Gastrocnemius medialis (tissue), 4 donors: ENCODE results near the gene ZFC3H1. TPM values are rescaled to one million over a fixed set of nuclear protein-coding genes. Genes with fewer than 3 reads are reported as not detected.

Experiments
- ATAC-seq, 2 donors: fragments of 150-250 bp; one replicate each; pipeline ENCODE4 v1.9.1; 2016
- DNase-seq, 2 donors: peaks; one replicate each; pipeline ENCODE4 v3.0.0-alpha.2; 2019
- H3K27ac ChIP-seq, 4 donors: fragments of 200-600 bp; sonication (generic); 1 replicate in 1 of 4; 2 replicates in 3 of 4; pipeline ENCODE4 v1.5.1; 2016 to 2018; ENCODE audit warnings: mild to moderate bottlenecking in 2 of 4, moderate library complexity in 1 of 4
- H3K27me3 ChIP-seq, 3 donors: fragments of 200-600 bp; sonication (generic) in 2 of 3; 1 replicate in 1 of 3; 2 replicates in 2 of 3; pipeline versions ENCODE4 v1.5.1 to v1.6.0; 2016 to 2019; ENCODE audit warnings: mild to moderate bottlenecking in 1 of 3, moderate library complexity in 1 of 3
- H3K36me3 ChIP-seq, 2 donors: fragments of 200-600 bp; sonication (generic) in 1 of 2; one replicate each; pipeline ENCODE4 v1.5.1; 2017 to 2018
- H3K4me1 ChIP-seq, 2 donors: fragments of 200-600 bp; sonication (generic) in 1 of 2; one replicate each; pipeline ENCODE4 v1.5.1; 2016 to 2017; ENCODE audit warnings: mild to moderate bottlenecking in 2 of 2
- H3K4me3 ChIP-seq, 4 donors: fragments of 200-600 bp; sonication (generic) in 3 of 4; 1 replicate in 1 of 4; 2 replicates in 3 of 4; pipeline ENCODE4 v1.5.1; 2016 to 2019; ENCODE audit warnings: mild to moderate bottlenecking in 2 of 4
- H3K9me3 ChIP-seq, 3 donors: fragments of 200-600 bp; sonication (generic) in 2 of 3; 1 replicate in 1 of 3; 2 replicates in 2 of 3; pipeline ENCODE4 v1.5.1; 2016 to 2019
- POLR2A ChIP-seq, 2 donors: fragments of 450-650 bp; IDR thresholded peaks; one replicate each; pipeline ENCODE4 v1.6.1; 2017; ENCODE audit warnings: antibody characterized with exemption in 2 of 2, mild to moderate bottlenecking in 2 of 2, moderate library complexity in 2 of 2
- in situ Hi-C, 4 donors: fragments of 200-750 bp; cut with MboI; loops; one replicate each; pipeline versions ENCODE4 v1.15.0 to v1.8.0; 2017; ENCODE audit warnings: low sequenced_read_pairs in 4 of 4
- intact Hi-C: fragments of 100-400 bp; cut with DNase I; formaldehyde crosslinking; loops from one replicate; pipeline ENCODE4 v1.15.1; 2023; ENCODE audit warnings: low total_unique reads
- total RNA-seq, 4 donors: library from RNA; depleted of rRNA; stranded (reverse); fragments of >200 nt; gene quantifications; one replicate each; pipeline versions ENCODE4 v1.1.0 to v1.2.3, GENCODE V29; 2016
- TF ChIP-seq, protein P1 (sequence below), 5 experiments: fragments of 450-650 bp in 3 of 5; fragments of 200-600 bp in 2 of 5; sonication (generic) in 2 of 5; IDR thresholded peaks in 4 of 5; conservative IDR thresholded peaks in 1 of 5; 1 replicate in 4 of 5; 2 replicates in 1 of 5; pipeline ENCODE4 v1.5.1; 2016 to 2019; ENCODE audit warnings: antibody characterized with exemption in 5 of 5, mild to moderate bottlenecking in 3 of 5, moderate library complexity in 3 of 5

ZFC3H1 gene
- total RNA-seq, 4 donors from 2014 or later = 6.5 to 26.4 (median 9.1) TPM

DNA sequence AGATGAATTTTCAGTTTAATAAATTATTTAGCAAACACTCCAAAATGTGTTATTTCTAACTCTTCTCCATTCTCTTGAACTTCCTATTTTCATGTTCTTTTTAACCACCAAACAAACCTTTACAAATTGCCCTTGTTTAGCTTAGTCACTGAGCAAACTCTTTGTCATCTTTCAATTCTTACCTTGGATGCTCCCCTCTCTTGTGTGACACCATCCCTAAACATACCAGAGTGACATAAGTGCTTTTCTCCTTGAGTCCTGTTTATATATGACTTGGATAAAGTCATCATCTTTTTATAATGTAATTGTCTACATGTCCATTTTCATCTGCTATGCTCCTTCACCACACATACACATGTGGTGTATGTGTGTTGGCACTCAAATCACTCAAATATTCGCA, 18.8 kb upstream of the ZFC3H1 start:
- Histone ChIP-seq H3K36me3 (no peaks in the 10 kb centered on the region), H3K4me3 (no peak overlapping the region), H3K27ac (no peak overlapping the region), H3K9me3 (no peaks in the 10 kb centered on the region), H3K4me1 (peaks cover 14 to 20% of the 10 kb centered on the region in 2 donors), H3K27me3 (no peaks in the 10 kb centered on the region)
- DNase-seq (no peak), ATAC-seq (no peak)
- no peak for TF ChIP-seq POLR2A (IDR thresholded peaks at IDR 0.05)
- TF ChIP-seq, protein P1, sequence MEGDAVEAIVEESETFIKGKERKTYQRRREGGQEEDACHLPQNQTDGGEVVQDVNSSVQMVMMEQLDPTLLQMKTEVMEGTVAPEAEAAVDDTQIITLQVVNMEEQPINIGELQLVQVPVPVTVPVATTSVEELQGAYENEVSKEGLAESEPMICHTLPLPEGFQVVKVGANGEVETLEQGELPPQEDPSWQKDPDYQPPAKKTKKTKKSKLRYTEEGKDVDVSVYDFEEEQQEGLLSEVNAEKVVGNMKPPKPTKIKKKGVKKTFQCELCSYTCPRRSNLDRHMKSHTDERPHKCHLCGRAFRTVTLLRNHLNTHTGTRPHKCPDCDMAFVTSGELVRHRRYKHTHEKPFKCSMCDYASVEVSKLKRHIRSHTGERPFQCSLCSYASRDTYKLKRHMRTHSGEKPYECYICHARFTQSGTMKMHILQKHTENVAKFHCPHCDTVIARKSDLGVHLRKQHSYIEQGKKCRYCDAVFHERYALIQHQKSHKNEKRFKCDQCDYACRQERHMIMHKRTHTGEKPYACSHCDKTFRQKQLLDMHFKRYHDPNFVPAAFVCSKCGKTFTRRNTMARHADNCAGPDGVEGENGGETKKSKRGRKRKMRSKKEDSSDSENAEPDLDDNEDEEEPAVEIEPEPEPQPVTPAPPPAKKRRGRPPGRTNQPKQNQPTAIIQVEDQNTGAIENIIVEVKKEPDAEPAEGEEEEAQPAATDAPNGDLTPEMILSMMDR (IDR thresholded peaks at IDR 0.05 in 4 of 5, conservative IDR thresholded peaks at IDR 0.05 in 1 of 5) = no peak
- in situ Hi-C loops (loop anchor here in 1 of 4 donors (10.0 kb wide), 1 partner anchor 72 kb away; the partner anchor contains the start of gene RAB21), intact Hi-C loops (loop anchor here (10.0 kb wide), 1 partner anchor 538 kb away; no protein-coding TSS in a partner anchor)

DNA sequence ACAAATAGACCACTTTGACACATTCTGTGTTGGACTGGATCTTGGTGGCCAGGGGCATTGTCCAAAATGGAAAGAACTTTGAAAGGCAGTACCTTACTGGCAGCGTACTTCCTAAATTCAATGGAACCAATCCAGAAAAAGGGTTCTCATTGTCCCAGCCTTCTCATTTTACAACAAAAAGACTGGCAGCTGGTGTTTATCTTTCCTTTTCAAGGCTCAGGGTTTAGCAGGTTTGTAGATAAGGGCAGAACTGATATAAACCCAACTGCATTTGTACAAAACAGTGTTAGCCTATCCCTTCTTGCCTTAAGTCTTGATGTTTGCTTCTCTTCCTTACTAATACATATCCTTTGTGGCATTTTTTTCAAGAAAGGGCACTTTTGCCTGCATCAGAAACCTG, 8.2 kb upstream of the ZFC3H1 start:
- no peak overlapping the region for H3K27ac ChIP-seq
- no peak for DNase-seq
- H3K4me1 ChIP-seq = no peaks in the 10 kb centered on the region
- in situ Hi-C loops (no loop called here), intact Hi-C loops (no loop called here)
- H3K27me3 ChIP-seq = no peaks in the 10 kb centered on the region
- H3K9me3 ChIP-seq = no peaks in the 10 kb centered on the region
- H3K36me3 ChIP-seq = no peaks in the 10 kb centered on the region
- H3K4me3 ChIP-seq = no peak overlapping the region
- no peak for ATAC-seq
- TF ChIP-seq, protein P1 (IDR thresholded peaks at IDR 0.05 in 4 of 5, conservative IDR thresholded peaks at IDR 0.05 in 1 of 5) = no peak
- TF ChIP-seq POLR2A (IDR thresholded peaks at IDR 0.05) = no peak

DNA sequence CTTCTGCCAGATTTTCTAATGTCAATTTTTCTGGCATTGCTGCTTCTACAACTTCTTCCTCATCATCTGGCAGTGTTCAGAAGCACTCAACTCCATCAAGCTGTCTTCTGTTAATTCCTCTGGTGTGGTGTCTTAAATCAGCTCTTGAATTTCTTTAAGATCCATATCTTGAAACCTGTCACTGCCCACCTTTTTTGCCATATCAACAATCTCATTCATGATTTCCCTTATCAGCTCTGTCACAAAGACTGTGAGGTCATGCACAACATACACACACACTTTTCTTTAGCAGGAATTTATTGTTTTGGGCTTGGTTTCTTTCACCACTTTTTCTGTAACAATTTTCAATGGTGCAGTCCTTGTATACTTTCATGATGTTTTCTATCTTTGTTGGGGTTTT, 7.7 kb upstream of the ZFC3H1 start:
- ATAC-seq (no peak), DNase-seq (no peak)
- in situ Hi-C loops = no loop called here

DNA sequence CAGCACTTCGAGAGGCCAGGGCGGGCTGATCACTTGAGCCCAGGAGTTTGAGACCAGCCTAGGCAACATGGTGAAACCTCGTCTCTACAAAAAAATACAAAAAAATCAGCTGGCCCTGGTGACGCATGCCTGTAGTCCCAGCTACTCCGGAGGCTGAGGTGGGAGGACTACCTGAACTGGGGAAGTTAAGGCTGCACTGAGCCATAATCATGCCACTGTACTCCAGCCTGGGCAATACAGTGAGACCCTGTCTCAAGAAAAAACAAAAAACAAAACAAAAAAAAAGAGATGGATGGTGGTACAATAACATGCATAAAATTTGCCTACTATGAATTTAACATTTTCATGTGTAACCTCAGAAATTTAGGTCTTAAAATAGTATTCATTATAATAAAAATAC, 2.6 kb upstream of the ZFC3H1 start:
- intact Hi-C loops = no loop called here
- TF ChIP-seq, protein P1 (IDR thresholded peaks at IDR 0.05 in 4 of 5, conservative IDR thresholded peaks at IDR 0.05 in 1 of 5) = no peak
- no peak for TF ChIP-seq POLR2A (IDR thresholded peaks at IDR 0.05)
- peaks cover 20 to 24% of the 10 kb centered on the region in 2 donors for H3K4me1 ChIP-seq
- DNase-seq (no peak), ATAC-seq (no peak)
- H3K36me3 ChIP-seq = no peaks in the 10 kb centered on the region
- peak overlapping the region in 1 of 4 donors; percentile 93 for H3K27ac ChIP-seq
- no peaks in the 10 kb centered on the region for H3K27me3 ChIP-seq
- H3K9me3 ChIP-seq = no peaks in the 10 kb centered on the region
- H3K4me3 ChIP-seq = no peak overlapping the region
- in situ Hi-C loops = loop anchor here in 2 of 4 donors (10.0 kb wide), 2 partner anchors 89 to 169 kb away; partner anchors contain the start of genes RAB21 (in 2 of the 2) and TBC1D15 (in 1 of the 2)

More for the DNA sequence above, 7.7 kb upstream of the ZFC3H1 start:
- no peaks in the 10 kb centered on the region for H3K36me3 ChIP-seq
- no peaks in the 10 kb centered on the region for H3K4me1 ChIP-seq
- no peak for TF ChIP-seq POLR2A (IDR thresholded peaks at IDR 0.05)
- H3K9me3 ChIP-seq = no peaks in the 10 kb centered on the region
- H3K27me3 ChIP-seq = no peaks in the 10 kb centered on the region
- intact Hi-C loops = no loop called here
- no peak overlapping the region for H3K27ac ChIP-seq
- no peak overlapping the region for H3K4me3 ChIP-seq

DNA sequence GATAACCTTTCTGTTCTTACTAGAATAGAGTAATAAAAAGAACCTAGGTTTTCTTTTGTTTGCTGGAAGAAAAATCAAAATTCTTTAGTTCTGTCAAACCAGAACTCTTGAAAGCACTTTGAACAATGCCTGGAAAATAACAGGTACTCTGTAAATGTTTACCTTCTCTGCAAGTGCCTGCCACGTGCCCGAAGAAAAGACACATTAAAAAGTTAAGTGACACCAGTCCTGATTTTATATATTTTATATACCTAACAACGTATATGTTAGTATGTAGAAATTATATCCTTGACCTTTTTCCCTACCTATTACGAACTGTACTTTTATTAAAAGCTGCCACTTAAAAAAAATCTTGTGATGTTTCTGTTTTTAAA, 1.4 kb upstream of the ZFC3H1 start:
- peaks cover 27 to 31% of the 10 kb centered on the region in 2 donors for H3K4me1 ChIP-seq
- no peaks in the 10 kb centered on the region for H3K27me3 ChIP-seq
- H3K36me3 ChIP-seq = peaks cover 0 to 6% of the 10 kb centered on the region in 2 donors
- intact Hi-C loops = loop anchor here (2.0 kb wide), 1 partner anchor 174 kb away; the partner anchor contains the start of gene TBC1D15
- DNase-seq (no peak), ATAC-seq (no peak)
- H3K4me3 ChIP-seq = peak overlapping the region; percentile 82 to 99 (median 96)
- peak overlapping the region; percentile 93 to 97 (median 96) for H3K27ac ChIP-seq
- in situ Hi-C loops = loop anchor here in 2 of 4 donors (10.0 kb wide), 2 partner anchors 90 to 170 kb away; partner anchors contain the start of genes RAB21 (in 2 of the 2) and TBC1D15 (in 1 of the 2)
- TF ChIP-seq, protein P1 (IDR thresholded peaks at IDR 0.05 in 4 of 5, conservative IDR thresholded peaks at IDR 0.05 in 1 of 5) = no peak
- no peak for TF ChIP-seq POLR2A (IDR thresholded peaks at IDR 0.05)
- H3K9me3 ChIP-seq = no peaks in the 10 kb centered on the region
